Measurements from ENCODE around the gene TMEM250. TPM values are rescaled to one million over a fixed set of nuclear protein-coding genes. Genes with fewer than 3 reads are reported as not detected.

The TMEM250 gene
- total RNA-seq, 1 experiment from 2014 or later = 43.2 TPM

GRCh38 chr9:136081826-136082495 is 36.7 kb downstream of the TMEM250 start:
- H3K27ac Mint-ChIP-seq (ENCODE audit: low read depth, unreplicated experiment) = no peak overlapping the region
- CTCF ChIA-PET = interaction anchor here (1.4 to 2.3 kb wide), 2 partner anchors 13 to 41 kb away, joined by 4 to 7 read pairs; partner anchors contain the start of gene NACC2
- POLR2A ChIA-PET = interaction anchor here (0.6 kb wide), 1 partner anchor 176 kb away, joined by 3 read pairs; no protein-coding TSS in a partner anchor
- no peaks in the 10 kb centered on the region for H3K27me3 Mint-ChIP-seq (ENCODE audit: insufficient read depth, unreplicated experiment)
- BruUV-seq (replicated peaks) = no TSS peak
- no peak for DNase-seq (ENCODE audit: unreplicated experiment)
- no peak overlapping the region for H3K4me3 Mint-ChIP-seq (ENCODE audit: unreplicated experiment)
- H3K4me1 Mint-ChIP-seq (ENCODE audit: insufficient read depth, unreplicated experiment) = peaks cover 27% of the 10 kb centered on the region
- H3K9me3 Mint-ChIP-seq (ENCODE audit: unreplicated experiment) = no peaks in the 10 kb centered on the region
- intact Hi-C loops (cut with micrococcal nuclease) = no loop called here
- H3K36me3 Mint-ChIP-seq (ENCODE audit: insufficient read depth, unreplicated experiment) = peaks cover 26% of the 10 kb centered on the region
- TF ChIP-seq CTCF (IDR thresholded peaks at IDR 0.05; ENCODE audit: unreplicated experiment) = no peak

- peaks cover 28% of the 10 kb centered on the region for H3K36me3 Mint-ChIP-seq (ENCODE audit: insufficient read depth, unreplicated experiment)
- ChIA-PET POLR2A (interaction anchor here (0.6 kb wide), 1 partner anchor 175 kb away, joined by 3 read pairs; no protein-coding TSS in a partner anchor), CTCF (interaction anchor here (1.4 to 2.3 kb wide), 2 partner anchors 14 to 41 kb away, joined by 4 to 7 read pairs; partner anchors contain the start of gene NACC2)
- no peak overlapping the region for H3K27ac Mint-ChIP-seq (ENCODE audit: low read depth, unreplicated experiment)
- no peaks in the 10 kb centered on the region for H3K9me3 Mint-ChIP-seq (ENCODE audit: unreplicated experiment)
- DNase-seq (ENCODE audit: unreplicated experiment) = no peak
- no peaks in the 10 kb centered on the region for H3K27me3 Mint-ChIP-seq (ENCODE audit: insufficient read depth, unreplicated experiment)
- TF ChIP-seq CTCF (IDR thresholded peaks at IDR 0.05; ENCODE audit: unreplicated experiment) = no peak
- no peak overlapping the region for H3K4me3 Mint-ChIP-seq (ENCODE audit: unreplicated experiment)
- intact Hi-C loops (cut with micrococcal nuclease) = no loop called here
- H3K4me1 Mint-ChIP-seq (ENCODE audit: insufficient read depth, unreplicated experiment) = peaks cover 23% of the 10 kb centered on the region
- BruUV-seq (replicated peaks) = no TSS peak
Observed at GRCh38 chr9:136081113-136081825, 37.4 kb downstream of the TMEM250 start.

- Mint-ChIP-seq H3K36me3 (ENCODE audit: insufficient read depth, unreplicated experiment) (peaks cover 34% of the 10 kb centered on the region), H3K4me1 (ENCODE audit: insufficient read depth, unreplicated experiment) (peaks cover 23% of the 10 kb centered on the region), H3K27ac (ENCODE audit: low read depth, unreplicated experiment) (no peak overlapping the region), H3K9me3 (ENCODE audit: unreplicated experiment) (no peaks in the 10 kb centered on the region), H3K27me3 (ENCODE audit: insufficient read depth, unreplicated experiment) (no peaks in the 10 kb centered on the region), H3K4me3 (ENCODE audit: unreplicated experiment) (no peak overlapping the region)
- intact Hi-C loops (cut with micrococcal nuclease) = no loop called here
- CTCF ChIA-PET = interaction anchor here (2.3 kb wide), 1 partner anchor 42 kb away, joined by 7 read pairs; no protein-coding TSS in a partner anchor
- no TSS peak for BruUV-seq (replicated peaks)
- POLR2A ChIA-PET = no interaction called here
- TF ChIP-seq CTCF (IDR thresholded peaks at IDR 0.05; ENCODE audit: unreplicated experiment) = no peak
- DNase-seq (ENCODE audit: unreplicated experiment) = no peak
Observed at GRCh38 chr9:136080716-136081112, 38.0 kb downstream of the TMEM250 start.

GRCh38 chr9:136079916-136080246 is 38.8 kb downstream of the TMEM250 start:
- peaks cover 23% of the 10 kb centered on the region for H3K4me1 Mint-ChIP-seq (ENCODE audit: insufficient read depth, unreplicated experiment)
- H3K4me3 Mint-ChIP-seq (ENCODE audit: unreplicated experiment) = no peak overlapping the region
- POLR2A ChIA-PET = interaction anchor here (1.8 kb wide), 1 partner anchor 14 kb away, joined by 6 read pairs; no protein-coding TSS in a partner anchor
- no peak for TF ChIP-seq CTCF (IDR thresholded peaks at IDR 0.05; ENCODE audit: unreplicated experiment)
- intact Hi-C loops (cut with micrococcal nuclease) = no loop called here
- no peak overlapping the region for H3K27ac Mint-ChIP-seq (ENCODE audit: low read depth, unreplicated experiment)
- no TSS peak for BruUV-seq (replicated peaks)
- CTCF ChIA-PET = no interaction called here
- no peak for DNase-seq (ENCODE audit: unreplicated experiment)
- H3K27me3 Mint-ChIP-seq (ENCODE audit: insufficient read depth, unreplicated experiment) = no peaks in the 10 kb centered on the region
- H3K36me3 Mint-ChIP-seq (ENCODE audit: insufficient read depth, unreplicated experiment) = peaks cover 33% of the 10 kb centered on the region
- H3K9me3 Mint-ChIP-seq (ENCODE audit: unreplicated experiment) = no peaks in the 10 kb centered on the region

Data from MCF 10A (cell line).